B cell (primary cell): ENCODE data around the gene SARNP. TPM values are rescaled to one million over a fixed set of nuclear protein-coding genes. Genes with fewer than 3 reads are reported as not detected.

Source experiments
- ATAC-seq: fragments of 200-7000 bp; cut with Tn5 transposase; one replicate; pipeline ENCODE4 v1.10.0; 2021; ENCODE audit warnings: low read depth, mild to moderate bottlenecking, moderate number of reproducible peaks, moderate library complexity
- CTCF ChIA-PET: fragments of 350-600 bp; sonication (Branson Sonifier 250); formaldehyde crosslinking; loops from one replicate; lab custom pipeline; 2021; ENCODE audit warnings: antibody characterized with exemption, inconsistent platforms; lab: Charles Lee
- POLR2A ChIA-PET: fragments of 350-600 bp; sonication (Branson Sonifier 250); formaldehyde crosslinking; loops from one replicate; lab custom pipeline; 2021; ENCODE audit warnings: antibody characterized with exemption; lab: Charles Lee
- DNase-seq: peaks from one replicate; pipeline ENCODE4 v3.0.0; 2013
- H2AFZ ChIP-seq: 2 replicates; pipeline ENCODE4 v1.6.1; 2012; ENCODE audit warnings: mild to moderate bottlenecking, low read depth, low read length; ENCODE audit not compliant: insufficient read depth, poor library complexity, severe bottlenecking
- H3K27ac ChIP-seq, 2 donors: 1 replicate in 1 of 2; 2 replicates in 1 of 2; pipeline ENCODE4 v1.5.1; 2012 to 2013; ENCODE audit warnings: low read length in 2 of 2, mild to moderate bottlenecking in 2 of 2, moderate library complexity in 1 of 2
- H3K27me3 ChIP-seq, 4 experiments: fragments of 200-600 bp in 1 of 4; sonication (generic) in 1 of 4; replicated peaks in 1 of 4; 1 replicate in 2 of 4; 2 replicates in 2 of 4; pipeline versions ENCODE4 v1.6.1 to v1.7.0; 2013 to 2016; ENCODE audit warnings: low read length in 3 of 4, mild to moderate bottlenecking in 2 of 4, mixed read lengths in 1 of 4, moderate library complexity in 1 of 4; ENCODE audit not compliant: insufficient read depth in 4 of 4, control insufficient read depth in 3 of 4; ENCODE audit errors: control extremely low read depth in 1 of 4
- H3K36me3 ChIP-seq, 2 experiments: replicated peaks in 1 of 2; 1 replicate in 1 of 2; 2 replicates in 1 of 2; pipeline versions ENCODE4 v1.6.1 to v1.7.1; 2013; ENCODE audit warnings: low read length in 1 of 2; ENCODE audit not compliant: insufficient read depth in 2 of 2, control insufficient read depth in 1 of 2; ENCODE audit errors: control extremely low read depth in 1 of 2, extremely low read depth in 1 of 2
- H3K4me1 ChIP-seq, 2 donors: fragments of 200-600 bp in 1 of 2; sonication (generic) in 1 of 2; 1 replicate in 1 of 2; 2 replicates in 1 of 2; pipeline versions ENCODE4 v1.5.1 to v1.6.1; 2013 to 2017; ENCODE audit warnings: low read length in 2 of 2; ENCODE audit not compliant: control insufficient read depth in 2 of 2, insufficient read depth in 2 of 2
- H3K4me2 ChIP-seq: replicated peaks from 2 replicates; pipeline ENCODE3; 2012; ENCODE audit warnings: mild to moderate bottlenecking, low read depth, low read length; ENCODE audit not compliant: poor library complexity, severe bottlenecking
- H3K4me3 ChIP-seq, 5 experiments: fragments of 200-600 bp in 1 of 5; sonication (generic) in 1 of 5; 1 replicate in 3 of 5; 2 replicates in 2 of 5; pipeline versions ENCODE4 v1.5.1 to v1.7.0; 2011 to 2016; ENCODE audit warnings: low read length in 4 of 5, mild to moderate bottlenecking in 4 of 5, low read depth in 2 of 5, control low read depth in 1 of 5, moderate library complexity in 1 of 5; ENCODE audit not compliant: insufficient read depth in 1 of 5; ENCODE audit errors: control extremely low read depth in 1 of 5, extremely low read depth in 1 of 5
- H3K79me2 ChIP-seq: fragments of 200-600 bp; sonication (generic); one replicate; pipeline ENCODE4 v1.6.0; 2016; ENCODE audit warnings: low read length; ENCODE audit not compliant: control insufficient read depth, insufficient read depth
- H3K9ac ChIP-seq: fragments of 200-600 bp; sonication (generic); 2 replicates; pipeline ENCODE4 v1.6.1; 2017; ENCODE audit warnings: mild to moderate bottlenecking, low read length, moderate library complexity
- H3K9me3 ChIP-seq, 3 donors: one replicate each; pipeline versions ENCODE4 v1.6.1 to v1.7.1; 2013; ENCODE audit warnings: low read length in 2 of 3; ENCODE audit not compliant: control insufficient read depth in 2 of 3, insufficient read depth in 1 of 3; ENCODE audit errors: control extremely low read depth in 1 of 3
- H4K20me1 ChIP-seq: 2 replicates; pipeline ENCODE4 v1.6.0; 2012; ENCODE audit warnings: mild to moderate bottlenecking, low read length; ENCODE audit not compliant: insufficient read depth, control insufficient read depth, poor library complexity, severe bottlenecking
- H3K27ac Mint-ChIP-seq: one replicate; pipeline ENCODE4 v1.8.0; 2021; ENCODE audit warnings: mixed read lengths
- H3K27me3 Mint-ChIP-seq: one replicate; pipeline ENCODE4 v1.8.0; 2021; ENCODE audit warnings: mixed read lengths
- H3K4me1 Mint-ChIP-seq: one replicate; pipeline ENCODE4 v1.8.0; 2021; ENCODE audit warnings: mixed read lengths
- H3K4me3 Mint-ChIP-seq: one replicate; pipeline ENCODE4 v1.8.0; 2021; ENCODE audit warnings: mixed read lengths
- H3K9me3 Mint-ChIP-seq: one replicate; pipeline ENCODE4 v1.8.0; 2022; ENCODE audit warnings: mixed read lengths; ENCODE audit not compliant: insufficient read depth
- CTCF ChIP-seq: fragments of 200-600 bp; IDR thresholded peaks from one replicate; pipeline ENCODE4 v1.8.0; 2022; ENCODE audit warnings: antibody characterized with exemption, mild to moderate bottlenecking
- EZH2 ChIP-seq: IDR thresholded peaks from 2 replicates; pipeline ENCODE4 v1.6.1; 2012; ENCODE audit warnings: borderline replicate concordance, low read depth, mild to moderate bottlenecking, moderate library complexity, low read length; ENCODE audit not compliant: insufficient read depth, poor library complexity, severe bottlenecking
- WGBS: methylation state at CpG from one replicate; pipeline ENCODE4 v1.1.5; 2013; ENCODE audit warnings: missing lambda C conversion rate; ENCODE audit not compliant: insufficient coverage; 5-methylcytosine and 5-hydroxymethylcytosine counted together
- intact Hi-C: fragments of 100-400 bp; cut with micrococcal nuclease; formaldehyde crosslinking; loops from one replicate; pipeline ENCODE4 v1.10.0; 2022
- polyA plus RNA-seq: library from polyadenylated mRNA; depleted of rRNA; stranded (reverse); fragments of >200 nt; gene quantifications from 2 replicates; pipeline ENCODE4 v1.2.3, GENCODE V29; 2012
- total RNA-seq, 2 donors: library from RNA; stranded (reverse); fragments of 120-200 nt in 1 of 2; gene quantifications; 1 replicate in 1 of 2; 2 replicates in 1 of 2; pipeline versions ENCODE4 v1.2.3 to v1.2.4, GENCODE V29; 2013 to 2022

The SARNP gene
- total and polyA plus RNA-seq, 2 donors (not counting 1 experiment from before 2014, with no cell fraction given) = 22.6 to 46.4 TPM

GRCh38 chr12:55737581-55738122, 79.9 kb downstream of the SARNP start:
- Histone ChIP-seq H3K79me2 (no peaks in the 10 kb centered on the region), H3K9ac (peak overlapping the region; percentile 85), H3K27ac (peak overlapping the region; percentile 70 to 84), H3K27me3 (no peaks in the 10 kb centered on the region), H4K20me1 (no peaks in the 10 kb centered on the region), H3K4me3 (peak overlapping the region in 3 of 5 experiments; percentile 65 to 97 (median 89)), H3K4me1 (peaks cover 13 to 18% of the 10 kb centered on the region in 2 donors), H3K36me3 (no peaks in the 10 kb centered on the region), H3K4me2 (peak overlapping the region; percentile 89), H3K9me3 (no peaks in the 10 kb centered on the region), H2AFZ (peak overlapping the region; percentile 96)
- ChIA-PET POLR2A (interaction anchor here (0.5 to 2.4 kb wide), 7 partner anchors 8 to 1375 kb away, joined by 3 to 18 read pairs (median 5); partner anchors contain the start of genes BLOC1S1, CD63, ORMDL2 and SARNP), CTCF (interaction anchor here (0.6 to 8.1 kb wide), 38 partner anchors 9 to 899 kb away, joined by 3 to 147 read pairs (median 6); partner anchors contain the start of genes BLOC1S1, CD63, DGKA and DNAJC14)
- no peaks in the 10 kb centered on the region for H3K27me3 Mint-ChIP-seq
- DNase-seq (no peak), ATAC-seq (no peak)
- peak overlapping the region; percentile 91 for H3K27ac Mint-ChIP-seq
- TF ChIP-seq EZH2 (no peak), CTCF (no peak)
- H3K9me3 Mint-ChIP-seq = no peaks in the 10 kb centered on the region
- H3K4me3 Mint-ChIP-seq = peak overlapping the region; percentile 89
- no CpG with 5 or more reads among the region's 4 CpGs for WGBS
- intact Hi-C loops = loop anchor here (1.0 to 2.0 kb wide), 10 partner anchors 8 to 484 kb away; partner anchors contain the start of genes CD63, DNAJC14, PYM1 and RNF41
- H3K4me1 Mint-ChIP-seq = peaks cover 18% of the 10 kb centered on the region
